ENCODE measurements around the gene CD7.

DNA sequence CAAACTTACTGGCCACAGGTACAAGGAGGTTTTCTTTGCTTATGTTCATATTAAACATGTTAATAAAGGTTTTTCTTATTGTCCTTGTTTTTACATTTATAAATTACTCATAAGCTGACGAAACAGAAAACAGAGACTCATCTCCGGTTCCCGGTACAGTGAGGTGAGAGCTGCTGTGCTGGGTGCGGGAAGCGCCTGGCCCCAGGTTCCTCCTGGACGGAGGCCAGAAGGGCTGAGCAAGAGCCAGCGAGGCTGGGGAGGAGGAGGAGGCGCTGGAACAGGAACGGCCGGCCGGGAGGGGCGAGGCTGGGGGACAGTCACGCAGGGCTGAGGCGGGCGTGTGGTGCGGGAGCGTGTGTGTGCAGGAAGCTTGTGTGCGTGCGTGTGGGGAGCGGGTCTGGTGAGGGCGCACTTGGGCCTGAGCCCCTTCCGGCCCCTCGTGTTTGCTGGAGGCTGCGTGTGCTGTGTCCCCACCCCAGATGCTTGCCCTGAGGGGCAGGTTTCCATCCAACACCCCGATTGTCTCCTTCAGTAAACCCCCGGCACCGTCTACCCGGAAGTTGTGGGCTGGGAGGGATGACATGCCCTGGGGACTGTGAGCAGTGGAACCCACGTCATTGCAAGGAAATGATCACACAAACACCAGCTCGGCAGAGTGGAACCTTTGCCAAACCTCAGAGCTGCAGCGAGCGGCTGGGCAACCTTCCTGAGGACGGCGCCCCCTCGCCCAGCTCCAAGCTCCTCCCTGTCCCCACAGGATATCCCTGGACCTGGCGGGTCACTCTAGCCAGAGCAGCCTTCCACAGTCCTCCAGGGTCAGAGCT is 19.5 kb downstream of the CD7 start:
- TF ChIP-seq, protein P1, sequence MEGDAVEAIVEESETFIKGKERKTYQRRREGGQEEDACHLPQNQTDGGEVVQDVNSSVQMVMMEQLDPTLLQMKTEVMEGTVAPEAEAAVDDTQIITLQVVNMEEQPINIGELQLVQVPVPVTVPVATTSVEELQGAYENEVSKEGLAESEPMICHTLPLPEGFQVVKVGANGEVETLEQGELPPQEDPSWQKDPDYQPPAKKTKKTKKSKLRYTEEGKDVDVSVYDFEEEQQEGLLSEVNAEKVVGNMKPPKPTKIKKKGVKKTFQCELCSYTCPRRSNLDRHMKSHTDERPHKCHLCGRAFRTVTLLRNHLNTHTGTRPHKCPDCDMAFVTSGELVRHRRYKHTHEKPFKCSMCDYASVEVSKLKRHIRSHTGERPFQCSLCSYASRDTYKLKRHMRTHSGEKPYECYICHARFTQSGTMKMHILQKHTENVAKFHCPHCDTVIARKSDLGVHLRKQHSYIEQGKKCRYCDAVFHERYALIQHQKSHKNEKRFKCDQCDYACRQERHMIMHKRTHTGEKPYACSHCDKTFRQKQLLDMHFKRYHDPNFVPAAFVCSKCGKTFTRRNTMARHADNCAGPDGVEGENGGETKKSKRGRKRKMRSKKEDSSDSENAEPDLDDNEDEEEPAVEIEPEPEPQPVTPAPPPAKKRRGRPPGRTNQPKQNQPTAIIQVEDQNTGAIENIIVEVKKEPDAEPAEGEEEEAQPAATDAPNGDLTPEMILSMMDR (tag by site-specific recombination; IDR thresholded peaks at IDR 0.05), result peak; percentile 46
- no peak for TF ChIP-seq ZNF610 (tag by site-specific recombination; IDR thresholded peaks at IDR 0.05; ENCODE audit: borderline replicate concordance)
- TF ChIP-seq TRIM28 (IDR thresholded peaks at IDR 0.05; ENCODE audit: borderline replicate concordance, low read length), result no peak
- TF ChIP-seq, protein P2, sequence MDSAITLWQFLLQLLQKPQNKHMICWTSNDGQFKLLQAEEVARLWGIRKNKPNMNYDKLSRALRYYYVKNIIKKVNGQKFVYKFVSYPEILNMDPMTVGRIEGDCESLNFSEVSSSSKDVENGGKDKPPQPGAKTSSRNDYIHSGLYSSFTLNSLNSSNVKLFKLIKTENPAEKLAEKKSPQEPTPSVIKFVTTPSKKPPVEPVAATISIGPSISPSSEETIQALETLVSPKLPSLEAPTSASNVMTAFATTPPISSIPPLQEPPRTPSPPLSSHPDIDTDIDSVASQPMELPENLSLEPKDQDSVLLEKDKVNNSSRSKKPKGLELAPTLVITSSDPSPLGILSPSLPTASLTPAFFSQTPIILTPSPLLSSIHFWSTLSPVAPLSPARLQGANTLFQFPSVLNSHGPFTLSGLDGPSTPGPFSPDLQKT (IDR thresholded peaks at IDR 0.05; ENCODE audit: borderline replicate concordance, low read depth, low read length), result no peak
- TF ChIP-seq ZNF701 (tag by site-specific recombination; IDR thresholded peaks at IDR 0.05), result no peak
- no peak for TF ChIP-seq ZNF585B (tag by site-specific recombination; IDR thresholded peaks at IDR 0.05)
- TF ChIP-seq ZNF664 (tag by site-specific recombination; IDR thresholded peaks at IDR 0.05), result no peak
- no peak for TF ChIP-seq ZNF501 (tag by site-specific recombination; IDR thresholded peaks at IDR 0.05)
- no peak for TF ChIP-seq ZNF274 (IDR thresholded peaks at IDR 0.05; ENCODE audit: low read length)
- TF ChIP-seq ZNF274 (tag by site-specific recombination; IDR thresholded peaks at IDR 0.05; ENCODE audit: borderline replicate concordance), result no peak
- no peak for TF ChIP-seq ZNF138 (tag by site-specific recombination; IDR thresholded peaks at IDR 0.05; ENCODE audit: borderline replicate concordance)
- no peak for TF ChIP-seq ZNF148 (tag by site-specific recombination; IDR thresholded peaks at IDR 0.05; ENCODE audit: borderline replicate concordance)

Measured in HEK293 (cell line).